ENCODE results near the gene OR6C4. TPM values are rescaled to one million over a fixed set of nuclear protein-coding genes. Genes with fewer than 3 reads are reported as not detected.
A peak's percentile ranks its signal among the peaks of the same experiment; 100 is the strongest.
"Not testable (repeated sequence)": the region's sequence is repeated elsewhere in the genome, so short reads cannot be mapped to it uniquely, and the experiment has no call there.

OR6C4 gene
- not detected for total RNA-seq

DNA sequence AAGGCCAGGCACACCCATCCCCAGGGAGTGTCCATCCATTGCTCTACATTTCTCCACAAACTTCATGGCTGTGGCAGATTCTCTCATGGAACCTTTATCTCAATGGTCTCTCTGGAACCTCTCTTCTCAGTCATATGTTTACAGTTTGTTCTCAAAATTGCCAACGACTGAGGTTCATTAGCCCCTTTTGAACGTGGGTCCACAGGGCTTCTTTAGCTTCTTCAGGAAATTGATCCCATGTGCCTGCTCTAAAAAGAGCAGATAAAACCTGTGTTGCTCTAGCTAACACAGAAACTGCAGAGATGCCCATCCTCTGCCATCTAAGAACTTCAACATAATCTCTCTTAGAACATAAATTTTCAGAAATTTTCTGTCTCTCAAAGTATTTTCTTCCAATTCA lies at the start of gene OR6C4:
OR6C4 (plus strand) TSS at position 301 of the 400 bp plus-strand sequence. CDS start 1,625 bp downstream, outside the sequence.
- Mint-ChIP-seq H3K4me3 (no peak within 1 kb of the TSS), H3K4me1 (no peaks in the 10 kb centered on the region), H3K27me3 (peaks cover 16% of the 10 kb centered on the region), H3K9me3 (ENCODE audit: low read depth) (no peaks in the 10 kb centered on the region), H3K36me3 (ENCODE audit: low read depth) (no peaks in the 10 kb centered on the region), H3K27ac (no peak within 1 kb of the TSS)
- no peak for ATAC-seq
- ChIA-PET POLR2A (interaction anchor here (0.5 kb wide), 1 partner anchor 947 kb away, joined by 4 read pairs; no protein-coding TSS in a partner anchor), CTCF (no interaction called here)
- intact Hi-C loops (cut with DNase I, micrococcal nuclease): no loop called here
- no peak for DNase-seq

DNA sequence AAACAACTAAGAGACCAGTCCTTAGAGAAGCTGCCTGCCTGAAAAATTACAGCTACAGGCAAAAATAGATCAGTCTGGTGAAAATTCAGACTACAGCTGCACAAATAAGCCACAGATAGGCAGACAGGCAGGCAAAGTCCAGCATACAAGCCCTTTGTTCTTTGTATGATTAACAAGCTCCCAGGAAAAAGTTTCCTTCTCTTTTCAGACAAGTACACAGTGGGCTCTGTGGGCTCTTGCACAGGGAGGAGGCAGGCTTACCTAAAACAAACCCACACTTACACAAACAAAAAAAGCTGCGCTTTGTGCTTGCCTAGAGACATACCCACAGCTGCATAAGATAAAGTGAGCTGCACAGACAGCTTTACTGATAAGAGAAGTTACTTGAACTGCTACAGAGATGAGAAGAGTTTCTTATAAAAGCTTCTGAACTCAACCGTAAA lies 49.6 kb upstream of the OR6C4 start:
- no peaks in the 10 kb centered on the region for H3K9me3 Mint-ChIP-seq (ENCODE audit: low read depth)
- no peak for DNase-seq
- peaks cover 9% of the 10 kb centered on the region for H3K27me3 Mint-ChIP-seq
- ATAC-seq: no peak
- H3K36me3 Mint-ChIP-seq (ENCODE audit: low read depth): no peaks in the 10 kb centered on the region
- no peak overlapping the region for H3K27ac Mint-ChIP-seq
- ChIA-PET POLR2A (interaction anchor here (0.6 kb wide), 1 partner anchor 160 kb away, joined by 3 read pairs; no protein-coding TSS in a partner anchor), CTCF (no interaction called here)
- no peak overlapping the region for H3K4me3 Mint-ChIP-seq
- H3K4me1 Mint-ChIP-seq: no peaks in the 10 kb centered on the region
- intact Hi-C loops (cut with DNase I, micrococcal nuclease): no loop called here

GRCh38 chr12:55501601-55502000 lies 47.8 kb upstream of the OR6C4 start:
- CTCF ChIA-PET: no interaction called here
- no peak for ATAC-seq
- intact Hi-C loops (cut with DNase I, micrococcal nuclease): no loop called here
- no peaks in the 10 kb centered on the region for H3K36me3 Mint-ChIP-seq (ENCODE audit: low read depth)
- no peaks in the 10 kb centered on the region for H3K4me1 Mint-ChIP-seq
- no peak for DNase-seq
- no peak overlapping the region for H3K27ac Mint-ChIP-seq
- H3K27me3 Mint-ChIP-seq: peaks cover 5% of the 10 kb centered on the region
- H3K9me3 Mint-ChIP-seq (ENCODE audit: low read depth): no peaks in the 10 kb centered on the region
- POLR2A ChIA-PET: no interaction called here
- H3K4me3 Mint-ChIP-seq: no peak overlapping the region

- ChIA-PET POLR2A (no interaction called here), CTCF (interaction anchor here (0.7 kb wide), 1 partner anchor 786 kb away, joined by 3 read pairs; no protein-coding TSS in a partner anchor)
- intact Hi-C loops (cut with DNase I, micrococcal nuclease): no loop called here
- peaks cover 21% of the 10 kb centered on the region for H3K27me3 Mint-ChIP-seq
- no peaks in the 10 kb centered on the region for H3K4me1 Mint-ChIP-seq
- ATAC-seq: peak; percentile 58
- no peak overlapping the region for H3K4me3 Mint-ChIP-seq
- H3K27ac Mint-ChIP-seq: no peak overlapping the region
- peak; percentile 14 for DNase-seq
- no peaks in the 10 kb centered on the region for H3K36me3 Mint-ChIP-seq (ENCODE audit: low read depth)
- no peaks in the 10 kb centered on the region for H3K9me3 Mint-ChIP-seq (ENCODE audit: low read depth)
Observed at GRCh38 chr12:55515696-55516095, 33.7 kb upstream of the OR6C4 start.

- Mint-ChIP-seq H3K27me3 (peaks cover 21% of the 10 kb centered on the region), H3K27ac (no peak overlapping the region), H3K9me3 (ENCODE audit: low read depth) (no peaks in the 10 kb centered on the region), H3K4me3 (no peak overlapping the region), H3K4me1 (no peaks in the 10 kb centered on the region), H3K36me3 (ENCODE audit: low read depth) (no peaks in the 10 kb centered on the region)
- no peak for DNase-seq
- no peak for ATAC-seq
- CTCF ChIA-PET: interaction anchor here (0.7 kb wide), 1 partner anchor 787 kb away, joined by 3 read pairs; no protein-coding TSS in a partner anchor
- POLR2A ChIA-PET: no interaction called here
- intact Hi-C loops (cut with DNase I, micrococcal nuclease): no loop called here
Observed at GRCh38 chr12:55516391-55516790, 33.0 kb upstream of the OR6C4 start.

DNA sequence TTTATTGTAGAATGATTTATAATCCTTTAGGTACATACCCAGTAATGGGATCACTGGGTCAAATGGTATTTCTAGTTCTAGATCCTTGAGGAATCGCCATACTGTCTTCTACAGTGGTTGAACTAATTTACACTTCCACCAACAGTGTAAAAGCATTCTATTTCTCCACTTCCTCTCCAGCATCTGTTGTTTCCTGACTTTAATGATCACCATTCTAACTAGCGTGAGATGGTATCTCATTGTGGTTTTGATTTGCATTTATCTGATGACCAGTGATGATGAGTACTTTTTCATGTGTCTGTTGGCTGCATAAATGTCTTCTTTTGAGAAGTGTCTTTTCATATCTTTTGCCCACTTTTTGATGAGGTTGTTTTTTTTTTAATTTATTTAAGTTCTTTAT lies 1.2 kb upstream of the OR6C4 start:
- ATAC-seq, CTCF ChIA-PET: not testable (repeated sequence)

DNA sequence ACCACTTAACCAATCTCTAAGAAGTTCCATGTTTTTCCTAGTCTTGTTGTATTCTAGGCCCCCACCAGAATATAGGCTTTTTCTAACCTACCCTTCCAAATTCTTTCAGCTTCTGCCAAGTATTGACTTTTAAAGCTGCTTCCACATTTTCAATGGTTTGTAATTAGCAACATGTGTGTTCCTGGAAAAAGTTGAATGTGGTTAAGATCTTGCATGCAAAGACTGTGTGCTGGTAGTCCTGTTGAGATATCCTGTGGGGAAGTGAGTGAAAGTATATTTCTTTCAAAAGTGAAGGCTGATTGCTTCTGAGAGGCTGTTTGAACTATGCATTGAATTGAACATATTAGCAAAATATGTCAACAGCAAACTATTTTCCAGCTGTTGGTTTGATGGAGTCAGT lies 646 bp upstream of the OR6C4 start:
- POLR2A ChIA-PET: interaction anchor here (0.5 kb wide), 1 partner anchor 947 kb away, joined by 4 read pairs; no protein-coding TSS in a partner anchor
- no peak for ATAC-seq

More for the DNA sequence above, 1.2 kb upstream of the OR6C4 start:
- H3K27ac Mint-ChIP-seq; POLR2A ChIA-PET; H3K4me1 Mint-ChIP-seq; H3K9me3 Mint-ChIP-seq (ENCODE audit: low read depth); H3K4me3 Mint-ChIP-seq; H3K36me3 Mint-ChIP-seq (ENCODE audit: low read depth); intact Hi-C loops (cut with DNase I, micrococcal nuclease); DNase-seq: not testable (repeated sequence)
- peaks cover 15% of the 10 kb centered on the region for H3K27me3 Mint-ChIP-seq

DNA sequence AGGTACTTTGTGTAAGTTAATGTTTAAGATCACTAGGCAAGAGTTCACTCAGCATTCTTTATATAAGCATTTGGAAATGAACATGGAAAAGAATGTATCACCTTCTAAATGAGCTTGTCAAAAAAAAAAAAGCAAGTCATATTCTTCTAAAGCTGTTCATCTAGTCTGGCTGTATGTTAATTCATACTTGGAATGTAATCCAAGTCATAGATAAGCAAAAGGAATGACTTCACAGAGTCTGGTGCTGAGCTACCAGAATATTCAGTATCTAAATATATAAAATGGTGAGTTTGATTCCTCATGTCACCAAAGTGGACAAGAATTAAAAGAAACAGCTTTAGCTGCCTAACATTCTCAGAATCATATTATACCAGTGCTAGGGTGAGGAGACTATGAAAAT lies 4.9 kb downstream of the OR6C4 start:
- ATAC-seq (no peak), DNase-seq (no peak)
- H3K9me3 Mint-ChIP-seq (ENCODE audit: low read depth): peaks cover 11% of the 10 kb centered on the region
- intact Hi-C loops (cut with DNase I, micrococcal nuclease): no loop called here
- H3K36me3 Mint-ChIP-seq (ENCODE audit: low read depth): peaks cover 2% of the 10 kb centered on the region
- peaks cover 17% of the 10 kb centered on the region for H3K27me3 Mint-ChIP-seq
- H3K4me3 Mint-ChIP-seq: no peak overlapping the region
- CTCF ChIA-PET: no interaction called here
- POLR2A ChIA-PET: no interaction called here
- no peaks in the 10 kb centered on the region for H3K4me1 Mint-ChIP-seq
- H3K27ac Mint-ChIP-seq: no peak overlapping the region

More for the DNA sequence above, 646 bp upstream of the OR6C4 start:
- no peak overlapping the region for H3K27ac Mint-ChIP-seq
- H3K27me3 Mint-ChIP-seq: peaks cover 15% of the 10 kb centered on the region
- H3K36me3 Mint-ChIP-seq (ENCODE audit: low read depth): no peaks in the 10 kb centered on the region
- no peak overlapping the region for H3K4me3 Mint-ChIP-seq
- intact Hi-C loops (cut with DNase I, micrococcal nuclease): no loop called here
- CTCF ChIA-PET: no interaction called here
- H3K9me3 Mint-ChIP-seq (ENCODE audit: low read depth): no peaks in the 10 kb centered on the region
- H3K4me1 Mint-ChIP-seq: no peaks in the 10 kb centered on the region
- DNase-seq: no peak

DNA sequence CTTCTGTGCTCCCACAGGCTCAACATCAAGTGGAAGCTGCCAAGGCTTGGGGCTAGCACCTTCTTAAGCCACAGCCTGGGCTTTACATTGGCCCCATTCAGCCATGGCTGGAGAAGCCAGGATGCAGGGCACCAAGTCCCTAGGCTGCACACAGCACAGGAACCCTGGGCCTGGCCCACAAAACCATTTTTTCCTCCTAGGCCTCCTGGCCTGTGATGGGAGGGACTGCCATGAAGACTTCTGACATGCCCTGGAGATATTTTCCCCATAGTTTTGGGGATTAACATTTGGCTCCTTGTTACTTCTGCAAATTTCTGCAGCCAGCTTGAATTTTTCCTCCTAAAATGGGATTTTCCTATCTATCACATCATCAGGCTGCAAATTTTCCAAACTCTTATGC lies 20.7 kb downstream of the OR6C4 start:
- CTCF ChIA-PET; H3K27ac Mint-ChIP-seq; POLR2A ChIA-PET; H3K4me1 Mint-ChIP-seq; H3K36me3 Mint-ChIP-seq (ENCODE audit: low read depth); ATAC-seq; H3K27me3 Mint-ChIP-seq; intact Hi-C loops (cut with DNase I, micrococcal nuclease); DNase-seq; H3K4me3 Mint-ChIP-seq: not testable (repeated sequence)
- peaks cover 21% of the 10 kb centered on the region for H3K9me3 Mint-ChIP-seq (ENCODE audit: low read depth)

- CTCF ChIA-PET, DNase-seq: not testable (repeated sequence)
Observed at GRCh38 chr12:55570689-55571088, 21.3 kb downstream of the OR6C4 start.

GRCh38 chr12:55572168-55572567 lies 22.8 kb downstream of the OR6C4 start, which contains the start of gene OR2AP1:
Gene OR2AP1 (plus strand): TSS chr12:55572468. CDS start chr12:55574415, 1,947 bp downstream.
- peaks cover 20% of the 10 kb centered on the region for H3K9me3 Mint-ChIP-seq (ENCODE audit: low read depth)
- CTCF ChIA-PET: interaction anchor here (0.9 kb wide), 1 partner anchor 44 kb away, joined by 3 read pairs; no protein-coding TSS in a partner anchor
- no peak within 1 kb of the TSS for H3K27ac Mint-ChIP-seq
- peaks cover 4% of the 10 kb centered on the region for H3K27me3 Mint-ChIP-seq
- peaks cover 7% of the 10 kb centered on the region for H3K36me3 Mint-ChIP-seq (ENCODE audit: low read depth)
- intact Hi-C loops (cut with DNase I, micrococcal nuclease): no loop called here
- ATAC-seq: no peak
- POLR2A ChIA-PET: no interaction called here
- no peaks in the 10 kb centered on the region for H3K4me1 Mint-ChIP-seq
- DNase-seq: no peak
- H3K4me3 Mint-ChIP-seq: no peak within 1 kb of the TSS

More at GRCh38 chr12:55570689-55571088, 21.3 kb downstream of the OR6C4 start:
- ATAC-seq; intact Hi-C loops (cut with DNase I, micrococcal nuclease); H3K36me3 Mint-ChIP-seq (ENCODE audit: low read depth); H3K27ac Mint-ChIP-seq; H3K27me3 Mint-ChIP-seq; POLR2A ChIA-PET; H3K4me3 Mint-ChIP-seq; H3K4me1 Mint-ChIP-seq: not testable (repeated sequence)
- peaks cover 21% of the 10 kb centered on the region for H3K9me3 Mint-ChIP-seq (ENCODE audit: low read depth)

GRCh38 chr12:55582066-55582465 lies 32.7 kb downstream of the OR6C4 start:
- Mint-ChIP-seq H3K36me3 (ENCODE audit: low read depth) (no peaks in the 10 kb centered on the region), H3K4me3 (no peak overlapping the region), H3K9me3 (ENCODE audit: low read depth) (peaks cover 5% of the 10 kb centered on the region), H3K27me3 (peaks cover 23% of the 10 kb centered on the region), H3K4me1 (no peaks in the 10 kb centered on the region), H3K27ac (no peak overlapping the region)
- intact Hi-C loops (cut with DNase I, micrococcal nuclease): no loop called here
- ATAC-seq (no peak), DNase-seq (no peak)
- ChIA-PET POLR2A (no interaction called here), CTCF (no interaction called here)
